Fibroblast of the aortic adventitia (primary cell): Measurements from ENCODE around the gene VPS39. TPM values are rescaled to one million over a fixed set of nuclear protein-coding genes. Genes with fewer than 3 reads are reported as not detected.
A peak's percentile ranks its signal among the peaks of the same experiment; 100 is the strongest.

Experiments used
- DNase-seq: peaks from one replicate; pipeline ENCODE4 v3.0.0-alpha.2; 2010; ENCODE audit warnings: low read depth
- H3K4me3 ChIP-seq: 2 replicates; pipeline ENCODE4 v1.5.1; 2011; ENCODE audit warnings: low read depth, mild to moderate bottlenecking, control low read depth, low read length, moderate library complexity
- CTCF ChIP-seq: IDR thresholded peaks from 2 replicates; pipeline ENCODE4 v1.5.1; 2011; ENCODE audit warnings: mild to moderate bottlenecking, low read length, control low read depth, inconsistent platforms; ENCODE audit not compliant: insufficient read depth
- total RNA-seq: library from RNA; depleted of rRNA; stranded (reverse); fragments of >200 nt; gene quantifications from 2 replicates; pipeline ENCODE4 v1.2.3, GENCODE V29; 2012; ENCODE audit warnings: low replicate concordance

Gene VPS39
- total RNA-seq, 1 donor = 61.8 TPM

GRCh38 chr15:42158941-42159340 is 49.2 kb downstream of the VPS39 start:
- no peak overlapping the region for H3K4me3 ChIP-seq
- TF ChIP-seq CTCF = no peak
- no peak for DNase-seq

DNA sequence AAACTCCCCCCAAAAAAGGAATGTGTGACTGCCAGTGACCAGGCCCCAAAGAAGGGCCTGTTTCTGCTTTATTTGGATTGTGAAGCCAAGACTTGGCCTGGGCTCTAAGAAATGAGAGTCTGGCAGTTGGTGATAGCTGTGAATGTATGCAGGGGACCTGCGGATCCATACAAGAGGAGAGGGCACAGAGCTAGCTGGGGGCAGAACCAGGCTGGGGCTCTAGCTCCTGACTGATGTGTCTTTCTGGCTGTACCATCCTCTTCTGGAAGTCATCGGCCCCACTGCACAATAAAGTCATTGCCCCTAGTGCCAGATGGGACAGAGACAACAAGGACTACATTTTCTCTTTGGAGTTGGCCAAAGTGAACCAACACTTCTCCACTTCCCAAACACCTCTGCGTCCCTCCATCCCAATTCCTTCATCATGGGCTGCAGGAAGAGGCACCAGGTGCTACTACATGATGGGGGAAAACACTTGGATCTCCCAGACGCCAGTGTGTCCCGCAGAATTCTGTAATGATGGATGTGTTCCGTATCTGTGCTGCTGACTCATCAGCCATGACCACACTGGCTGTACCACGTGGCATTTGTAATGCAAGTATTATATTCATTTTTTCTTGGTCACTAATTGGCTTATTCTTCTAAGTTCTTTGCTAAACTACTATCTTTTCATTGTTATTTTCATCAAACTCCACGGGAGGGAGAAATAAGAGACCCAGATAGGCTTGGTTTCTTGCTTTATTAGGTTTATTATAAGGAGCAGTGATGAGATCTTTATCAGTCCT is 49.9 kb downstream of the VPS39 start:
- no peak overlapping the region for H3K4me3 ChIP-seq
- DNase-seq = peak; percentile 66
- no peak for TF ChIP-seq CTCF

GRCh38 chr15:42157381-42157780 is 50.7 kb downstream of the VPS39 start:
- no peak for DNase-seq
- no peak overlapping the region for H3K4me3 ChIP-seq
- no peak for TF ChIP-seq CTCF

- DNase-seq = no peak
- no peak for TF ChIP-seq CTCF
- no peak within 1 kb of the TSS for H3K4me3 ChIP-seq
These were observed 51.7 kb downstream of the VPS39 start, which contains the start of gene PLA2G4F for GRCh38 chr15:42156243-42156922. Gene PLA2G4F (minus strand): TSS chr15:42156636. CDS start chr15:42156549, 87 bp downstream.

DNA sequence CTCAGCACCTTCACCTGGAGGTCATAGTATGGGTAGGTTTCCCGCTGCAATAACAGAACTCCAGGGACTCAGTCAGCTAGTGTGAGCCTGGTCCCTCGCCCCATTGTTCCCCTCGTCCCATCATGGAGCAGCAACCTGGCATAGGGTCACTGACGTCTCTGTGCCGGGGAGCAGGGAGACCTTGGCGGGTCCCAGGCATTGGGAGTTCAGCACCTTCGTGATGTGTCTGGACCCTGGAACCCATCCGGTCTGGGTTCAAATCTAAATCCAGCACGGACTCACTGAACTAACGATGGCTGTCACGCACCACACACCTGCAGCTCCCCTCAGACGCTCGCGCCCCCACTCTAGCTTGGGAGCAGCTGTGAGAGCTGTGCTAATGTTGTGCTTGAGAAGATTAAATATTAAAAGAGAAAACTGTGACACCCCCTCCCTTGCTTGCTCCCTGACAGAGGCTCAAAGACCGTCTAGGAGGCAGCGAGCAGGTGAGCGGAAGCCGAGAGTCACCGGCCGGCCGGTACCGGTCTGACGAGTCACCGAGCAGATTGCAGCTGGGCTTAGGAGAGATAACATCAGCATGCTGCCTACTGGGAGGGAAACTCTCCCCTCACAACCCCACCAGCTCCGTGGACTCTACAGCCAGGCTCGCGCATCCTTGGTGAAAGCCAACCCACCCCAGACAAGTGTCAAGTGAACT is 52.4 kb downstream of the VPS39 start:
- no peak for TF ChIP-seq CTCF
- DNase-seq = no peak

DNA sequence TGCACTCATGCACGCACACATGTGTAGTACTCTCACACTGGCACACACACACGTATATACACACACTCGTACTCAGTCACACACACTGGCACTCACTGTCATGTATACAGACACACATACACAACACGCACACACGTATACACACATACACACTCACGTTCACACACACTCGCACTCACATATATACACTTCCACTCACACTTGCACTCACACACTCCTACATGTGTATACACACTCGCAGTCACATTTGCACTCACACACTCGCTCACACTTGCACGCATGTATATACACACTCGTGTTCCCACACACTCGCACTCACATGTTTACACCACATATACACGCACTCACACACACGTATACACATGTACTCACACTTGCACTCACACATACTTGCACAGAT is 53.1 kb downstream of the VPS39 start:
- TF ChIP-seq CTCF = no peak
- no peak overlapping the region for H3K4me3 ChIP-seq
- no peak for DNase-seq

More for the DNA sequence above, 52.4 kb downstream of the VPS39 start:
- H3K4me3 ChIP-seq = no peak overlapping the region
